Brain microvascular endothelial cell (primary cell): Measurements from ENCODE around the gene CADM1.
A peak's percentile ranks its signal among the peaks of the same experiment; 100 is the strongest.

ENCODE experiments used
- DNase-seq: peaks from one replicate; pipeline ENCODE4 v3.0.0-alpha.2; 2020
- H3K27ac ChIP-seq: fragments of 250-450 bp; sonication (Bioruptor Pico); 2 replicates; pipeline ENCODE4 v1.5.1; 2020; ENCODE audit warnings: mild to moderate bottlenecking, moderate library complexity
- H3K27me3 ChIP-seq: fragments of 250-450 bp; sonication (Bioruptor Pico); replicated peaks from 2 replicates; pipeline ENCODE4 v1.5.1; 2020; ENCODE audit warnings: mild to moderate bottlenecking
- H3K36me3 ChIP-seq: fragments of 250-450 bp; sonication (Bioruptor Pico); replicated peaks from 2 replicates; pipeline ENCODE4 v1.5.1; 2020; ENCODE audit warnings: mild to moderate bottlenecking
- H3K4me3 ChIP-seq: 2 replicates; pipeline ENCODE4 v1.5.1; 2011; ENCODE audit warnings: low read depth, mild to moderate bottlenecking, control low read depth, low read length, moderate library complexity
- CTCF ChIP-seq: IDR thresholded peaks from 2 replicates; pipeline ENCODE4 v1.5.1; 2011; ENCODE audit warnings: low read depth, mild to moderate bottlenecking, moderate library complexity, low read length, control low read depth, inconsistent platforms; ENCODE audit errors: missing control alignments
- in situ Hi-C: cut with HindIII; loops from 2 replicates; pipeline ENCODE4 v1.10.0; 2017; ENCODE audit warnings: low sequenced_read_pairs, low pct_ligation_motif_present

Gene CADM1

GRCh38 chr11:115345361-115345760 lies 158.9 kb downstream of the CADM1 start:
- H3K27ac ChIP-seq, result no peak overlapping the region
- DNase-seq, result no peak
- no peaks in the 10 kb centered on the region for H3K27me3 ChIP-seq
- no peak for TF ChIP-seq CTCF
- in situ Hi-C loops, result no loop called here
- H3K36me3 ChIP-seq, result no peaks in the 10 kb centered on the region
- no peak overlapping the region for H3K4me3 ChIP-seq

- Histone ChIP-seq H3K4me3 (no peak overlapping the region), H3K27ac (no peak overlapping the region), H3K27me3 (no peaks in the 10 kb centered on the region), H3K36me3 (no peaks in the 10 kb centered on the region)
- TF ChIP-seq CTCF, result no peak
- DNase-seq, result no peak
- in situ Hi-C loops, result no loop called here
These were observed 159.4 kb downstream of the CADM1 start for GRCh38 chr11:115344846-115345245.

- Histone ChIP-seq H3K27ac (no peak overlapping the region), H3K36me3 (no peaks in the 10 kb centered on the region), H3K4me3 (no peak overlapping the region), H3K27me3 (no peaks in the 10 kb centered on the region)
- DNase-seq, result no peak
- no peak for TF ChIP-seq CTCF
- in situ Hi-C loops, result no loop called here
These were observed 162.1 kb downstream of the CADM1 start for GRCh38 chr11:115342142-115342541.

GRCh38 chr11:115340874-115341273 lies 163.3 kb downstream of the CADM1 start:
- no peak for DNase-seq

GRCh38 chr11:115338476-115338875 lies 165.7 kb downstream of the CADM1 start:
- no peak for TF ChIP-seq CTCF
- H3K27me3 ChIP-seq, result no peaks in the 10 kb centered on the region
- in situ Hi-C loops, result no loop called here
- H3K27ac ChIP-seq, result no peak overlapping the region
- no peaks in the 10 kb centered on the region for H3K36me3 ChIP-seq
- DNase-seq, result no peak
- no peak overlapping the region for H3K4me3 ChIP-seq

More at GRCh38 chr11:115340874-115341273, 163.3 kb downstream of the CADM1 start:
- Histone ChIP-seq H3K27me3 (no peaks in the 10 kb centered on the region), H3K27ac (no peak overlapping the region), H3K4me3 (no peak overlapping the region), H3K36me3 (no peaks in the 10 kb centered on the region)
- TF ChIP-seq CTCF, result no peak
- in situ Hi-C loops, result no loop called here

GRCh38 chr11:115334932-115335788 lies 169.1 kb downstream of the CADM1 start:
- peak; percentile 49 for TF ChIP-seq CTCF
- H3K36me3 ChIP-seq, result no peaks in the 10 kb centered on the region
- in situ Hi-C loops, result no loop called here
- H3K27me3 ChIP-seq, result no peaks in the 10 kb centered on the region
- H3K4me3 ChIP-seq, result no peak overlapping the region
- no peak overlapping the region for H3K27ac ChIP-seq
- no peak for DNase-seq
